ENCODE results near the gene MRPL24.
A peak's percentile ranks its signal among the peaks of the same experiment; 100 is the strongest.

The MRPL24 gene

GRCh38 chr1:156709757-156710489, 31.0 kb downstream of the MRPL24 start:
- peaks cover 53% of the 10 kb centered on the region for H3K4me1 ChIP-seq
- DNase-seq: peak; percentile 78
- no peak for TF ChIP-seq CTCF (IDR thresholded peaks at IDR 0.05; ENCODE audit: low read depth, low read length)

GRCh38 chr1:156709031-156709430, 31.9 kb downstream of the MRPL24 start:
- H3K4me1 ChIP-seq: peaks cover 62% of the 10 kb centered on the region
- H3K4me3 ChIP-seq (ENCODE audit: low read depth, low read length): no peak overlapping the region
- no peaks in the 10 kb centered on the region for H3K36me3 ChIP-seq
- peaks cover 7% of the 10 kb centered on the region for H3K27me3 ChIP-seq
- no peak for TF ChIP-seq CTCF (IDR thresholded peaks at IDR 0.05; ENCODE audit: low read depth, low read length)
- H3K9me3 ChIP-seq: no peaks in the 10 kb centered on the region
- DNase-seq: no peak

More at GRCh38 chr1:156709757-156710489, 31.0 kb downstream of the MRPL24 start:
- no peaks in the 10 kb centered on the region for H3K36me3 ChIP-seq
- no peak overlapping the region for H3K4me3 ChIP-seq (ENCODE audit: low read depth, low read length)
- H3K9me3 ChIP-seq: no peaks in the 10 kb centered on the region
- peaks cover 4% of the 10 kb centered on the region for H3K27me3 ChIP-seq

- Histone ChIP-seq H3K27me3 (peaks cover 7% of the 10 kb centered on the region), H3K4me1 (peaks cover 70% of the 10 kb centered on the region), H3K36me3 (no peaks in the 10 kb centered on the region), H3K9me3 (no peaks in the 10 kb centered on the region), H3K4me3 (ENCODE audit: low read depth, low read length) (no peak overlapping the region)
- DNase-seq: no peak
- no peak for TF ChIP-seq CTCF (IDR thresholded peaks at IDR 0.05; ENCODE audit: low read depth, low read length)
These were observed 32.6 kb downstream of the MRPL24 start for GRCh38 chr1:156708218-156708661.

GRCh38 chr1:156707417-156708217, 33.3 kb downstream of the MRPL24 start:
- Histone ChIP-seq H3K4me3 (ENCODE audit: low read depth, low read length) (no peak overlapping the region), H3K36me3 (no peaks in the 10 kb centered on the region), H3K4me1 (peaks cover 68% of the 10 kb centered on the region), H3K27me3 (peaks cover 7% of the 10 kb centered on the region), H3K9me3 (no peaks in the 10 kb centered on the region)
- no peak for DNase-seq
- no peak for TF ChIP-seq CTCF (IDR thresholded peaks at IDR 0.05; ENCODE audit: low read depth, low read length)

- Histone ChIP-seq H3K9me3 (no peaks in the 10 kb centered on the region), H3K27me3 (peaks cover 7% of the 10 kb centered on the region), H3K36me3 (no peaks in the 10 kb centered on the region), H3K4me1 (peaks cover 60% of the 10 kb centered on the region), H3K4me3 (ENCODE audit: low read depth, low read length) (peak overlapping the region; percentile 62)
- peak; percentile 40 for DNase-seq
- no peak for TF ChIP-seq CTCF (IDR thresholded peaks at IDR 0.05; ENCODE audit: low read depth, low read length)
These were observed 34.1 kb downstream of the MRPL24 start for GRCh38 chr1:156706657-156707416.
